Erythroblast (primary cell): Measurements from ENCODE around the gene MYBPC3.
A peak's percentile ranks its signal among the peaks of the same experiment; 100 is the strongest.

Source experiments
- DNase-seq, 2 experiments: peaks; one replicate each; lab custom pipeline; 2025; lab: John Stamatoyannopoulos, UW
- GATA1 ChIP-seq: IDR thresholded peaks from 2 replicates; pipeline ENCODE4 v1.6.1; 2011; ENCODE audit warnings: low read depth, mild to moderate bottlenecking, control low read depth, low read length, moderate library complexity
- POLR2A ChIP-seq: IDR thresholded peaks from 2 replicates; pipeline ENCODE4 v1.6.1; 2011; ENCODE audit warnings: mild to moderate bottlenecking, low read length

Gene MYBPC3

DNA sequence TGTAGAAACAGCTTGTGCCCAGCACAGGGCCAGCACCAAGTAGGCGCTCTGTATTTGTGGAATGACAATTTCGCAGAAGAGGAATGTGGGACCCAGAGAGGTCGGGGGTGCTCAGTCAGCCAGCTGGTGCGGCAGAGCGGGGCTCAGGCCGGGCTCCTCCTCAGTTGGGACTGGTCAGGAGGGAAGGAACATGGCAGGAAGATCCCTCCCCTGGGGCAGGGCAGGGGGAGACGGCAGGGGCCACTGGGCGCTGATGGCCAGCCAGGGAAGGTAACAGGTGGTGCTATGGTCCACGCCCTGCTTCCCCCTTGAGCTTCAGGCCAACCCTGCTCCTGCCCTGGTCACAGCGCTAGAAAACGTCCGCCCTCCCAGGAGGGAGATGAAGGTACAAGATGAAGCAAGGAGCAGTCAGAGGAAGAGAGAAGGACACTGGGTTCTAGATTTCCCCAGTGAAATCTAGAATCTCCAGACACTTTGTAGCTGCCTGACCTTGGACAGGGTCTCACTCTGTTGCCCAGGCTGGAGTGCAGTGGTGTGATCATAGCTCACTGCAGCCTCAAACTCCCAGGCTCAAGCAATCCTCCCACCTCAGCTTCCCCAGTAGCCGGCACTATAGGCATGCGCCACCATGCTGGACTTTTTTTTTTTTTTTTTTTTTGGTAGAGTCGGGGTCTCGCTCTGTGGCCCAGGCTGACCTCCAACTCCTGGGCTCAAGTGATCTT, 39.4 kb upstream of the MYBPC3 start:
- DNase-seq: no peak
- TF ChIP-seq GATA1: no peak
- no peak for TF ChIP-seq POLR2A

DNA sequence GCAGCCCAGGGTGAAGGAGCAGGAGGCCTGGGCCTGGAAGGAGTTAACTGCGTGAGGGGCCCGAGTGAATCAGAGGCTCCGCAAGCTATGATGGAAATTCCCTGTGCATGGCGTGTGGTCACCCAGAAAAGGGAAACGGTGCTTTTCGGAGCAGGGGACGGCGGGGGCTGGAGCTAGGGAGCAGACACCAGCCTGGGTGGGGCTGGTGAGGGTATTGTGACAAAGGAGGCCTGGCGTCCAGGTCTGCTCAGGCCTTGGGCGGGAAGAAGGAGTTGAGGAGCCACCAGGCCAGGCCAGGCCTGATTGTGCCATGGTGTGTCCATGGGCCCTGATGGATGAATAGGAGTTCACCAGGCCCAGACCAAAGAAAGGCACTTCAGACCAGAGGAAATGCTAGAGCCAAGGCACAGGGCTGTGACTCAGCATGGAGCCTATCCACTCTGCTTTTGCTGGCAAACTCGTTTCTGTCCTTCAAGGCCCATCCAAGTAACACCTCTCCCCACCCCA, 38.6 kb upstream of the MYBPC3 start:
- DNase-seq: no peak
- TF ChIP-seq GATA1: no peak

DNA sequence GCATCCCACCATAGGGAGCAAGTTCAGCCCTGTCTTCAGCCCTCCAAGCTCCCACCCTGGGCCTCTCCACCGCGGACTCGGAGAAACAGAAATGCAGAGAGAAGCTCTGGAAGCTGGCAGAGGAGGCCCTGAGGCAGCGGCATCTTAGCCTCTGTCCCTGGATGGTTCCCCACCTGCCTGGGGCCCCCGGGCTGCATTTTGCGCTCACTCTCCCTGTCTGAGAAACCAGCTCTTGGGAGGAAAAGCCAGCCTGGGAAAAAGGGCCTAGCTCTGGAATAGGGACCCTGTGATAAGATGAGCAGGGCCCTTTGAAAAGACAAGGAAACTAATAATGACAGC, 37.9 kb upstream of the MYBPC3 start:
- no peak for DNase-seq
- TF ChIP-seq GATA1 (no peak), POLR2A (no peak)

DNA sequence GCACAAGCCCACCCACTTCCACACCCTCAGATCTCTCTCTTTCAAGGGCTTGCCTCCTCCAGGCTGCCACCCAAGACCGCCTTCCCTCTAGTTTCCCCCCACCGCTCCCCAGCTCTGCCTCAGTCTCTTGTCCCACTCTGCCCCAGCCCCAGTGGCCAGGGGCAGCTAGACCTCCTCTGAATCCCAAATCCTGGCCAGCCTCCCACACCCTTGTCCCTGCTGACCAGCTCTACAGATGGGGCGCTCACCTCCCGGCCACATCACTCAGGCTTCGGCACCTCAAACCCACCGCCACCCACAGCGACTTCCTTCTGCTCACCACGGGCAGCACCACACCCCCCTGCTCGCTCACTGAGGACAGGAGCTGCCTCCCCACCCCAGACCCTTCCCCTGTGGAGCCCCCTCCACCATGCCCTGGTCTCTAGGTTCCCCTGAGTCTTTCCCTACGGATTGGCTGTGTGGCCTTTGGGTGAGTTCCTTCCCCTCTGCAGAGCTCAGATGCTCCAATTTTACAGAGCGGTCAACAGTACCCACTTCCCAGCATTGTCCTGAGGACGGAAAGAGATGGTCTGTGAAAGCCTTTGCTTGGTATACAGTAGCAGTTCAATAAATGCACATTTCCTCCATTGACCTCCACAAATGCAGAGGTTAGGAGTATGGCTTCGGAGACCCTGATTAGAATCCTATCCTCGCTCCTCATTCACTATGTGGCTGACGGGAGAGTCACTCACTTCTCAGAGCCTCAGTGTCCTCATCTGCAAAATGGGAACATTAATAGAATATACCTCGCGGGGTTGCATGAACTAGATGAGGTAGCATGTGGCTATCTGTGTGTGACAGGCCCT, 37.3 kb upstream of the MYBPC3 start:
- DNase-seq: no peak
- no peak for TF ChIP-seq GATA1
- TF ChIP-seq POLR2A: no peak

DNA sequence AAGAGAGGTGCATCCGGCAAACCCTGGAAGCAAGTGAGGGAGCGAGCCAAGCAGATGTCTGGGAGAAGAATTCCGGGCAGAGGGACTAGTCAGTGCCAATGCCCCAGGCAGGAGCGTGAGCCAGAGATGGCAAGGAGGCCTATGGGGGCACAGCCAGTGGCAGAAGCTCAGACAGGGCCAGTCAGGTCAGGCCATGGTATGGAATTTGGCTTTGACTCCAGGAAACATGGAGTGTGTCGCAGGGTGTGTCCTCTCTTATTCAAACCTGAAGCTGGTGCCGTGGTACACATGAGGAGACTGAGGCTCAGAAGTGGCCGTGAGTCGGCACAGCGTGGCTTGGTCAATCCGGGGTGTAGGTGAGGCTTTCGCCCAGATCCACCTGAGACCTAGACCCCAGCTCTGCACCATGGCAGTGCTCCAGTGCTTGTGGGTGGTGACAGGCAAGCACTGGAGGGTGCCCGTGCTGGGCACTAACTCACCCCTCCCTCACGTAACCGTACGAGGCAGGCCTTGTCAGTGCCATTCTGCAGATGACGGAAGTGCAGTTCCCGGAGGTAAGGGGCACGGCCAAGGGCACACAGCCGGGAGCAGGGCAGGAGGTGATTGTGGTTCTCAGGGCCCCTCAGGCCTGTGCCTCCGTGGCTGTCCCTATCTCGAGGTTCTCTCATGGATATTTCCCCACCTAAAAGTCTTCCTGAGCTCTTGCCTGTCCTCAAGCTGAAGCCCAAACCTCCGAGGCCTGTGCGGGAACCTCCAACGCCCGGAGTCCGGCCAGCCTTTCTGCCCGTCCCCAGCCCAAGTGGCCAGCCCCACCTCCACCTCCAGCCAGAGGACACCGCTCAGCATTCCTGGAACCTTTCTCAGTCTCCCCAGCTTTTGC, 36.4 kb upstream of the MYBPC3 start:
- no peak for DNase-seq
- TF ChIP-seq POLR2A: no peak
- TF ChIP-seq GATA1: no peak

DNA sequence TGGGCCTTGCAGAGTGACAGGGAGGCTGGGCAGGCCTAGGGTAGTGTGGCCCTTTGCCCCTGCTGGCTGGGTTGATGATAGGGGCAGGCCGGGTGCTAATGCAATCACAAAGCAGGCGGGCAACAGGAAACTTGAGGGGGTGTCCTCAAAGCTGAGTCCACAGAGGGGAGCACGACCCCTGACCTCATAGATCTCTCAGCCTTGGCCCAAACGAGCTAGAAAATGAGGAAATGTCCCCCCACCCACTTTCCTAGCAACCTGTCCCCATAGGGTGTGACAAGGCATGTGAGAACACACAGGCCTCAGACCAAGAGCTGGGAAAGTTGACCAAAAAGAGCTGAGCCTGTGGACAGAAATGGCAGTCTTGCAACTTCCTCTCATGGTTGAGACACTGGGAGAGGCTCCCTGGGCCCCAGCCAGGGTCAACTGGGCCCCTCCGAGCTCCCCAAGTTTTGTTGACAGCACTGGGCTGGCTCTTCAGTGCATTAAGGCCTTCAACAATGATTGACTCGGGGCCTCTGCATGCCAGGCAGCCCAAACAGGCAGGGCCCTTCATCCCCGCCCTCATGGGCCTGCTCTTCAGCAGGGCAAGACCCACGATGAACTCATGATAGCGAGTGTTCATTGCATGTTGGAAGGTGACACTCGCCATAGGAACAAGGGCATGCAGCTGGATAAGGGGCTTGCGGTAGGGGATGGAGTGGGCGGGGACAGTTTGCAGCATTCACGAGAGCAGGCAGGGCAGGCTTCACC, 35.6 kb upstream of the MYBPC3 start:
- no peak for DNase-seq
- no peak for TF ChIP-seq GATA1
- no peak for TF ChIP-seq POLR2A

DNA sequence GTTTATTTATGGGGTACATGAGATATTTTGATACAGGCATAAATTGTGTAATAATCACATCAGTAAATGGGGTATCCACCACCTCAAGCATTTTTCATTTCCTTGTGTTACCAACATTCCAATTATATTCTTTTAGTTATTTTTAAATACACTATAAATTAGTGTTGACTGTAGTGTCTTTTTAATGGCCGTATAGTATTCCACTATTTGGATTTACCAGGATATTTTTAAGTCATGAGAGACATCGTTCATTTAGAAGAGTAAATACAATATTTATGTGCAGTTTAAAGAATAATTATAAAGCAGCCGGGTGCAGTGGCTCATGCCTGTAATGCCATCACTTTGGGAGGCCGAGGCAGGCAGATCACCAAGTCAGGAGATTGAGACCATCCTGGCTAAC, 32.0 kb upstream of the MYBPC3 start:
- no peak for TF ChIP-seq POLR2A
- TF ChIP-seq GATA1: no peak
- DNase-seq: no peak

DNA sequence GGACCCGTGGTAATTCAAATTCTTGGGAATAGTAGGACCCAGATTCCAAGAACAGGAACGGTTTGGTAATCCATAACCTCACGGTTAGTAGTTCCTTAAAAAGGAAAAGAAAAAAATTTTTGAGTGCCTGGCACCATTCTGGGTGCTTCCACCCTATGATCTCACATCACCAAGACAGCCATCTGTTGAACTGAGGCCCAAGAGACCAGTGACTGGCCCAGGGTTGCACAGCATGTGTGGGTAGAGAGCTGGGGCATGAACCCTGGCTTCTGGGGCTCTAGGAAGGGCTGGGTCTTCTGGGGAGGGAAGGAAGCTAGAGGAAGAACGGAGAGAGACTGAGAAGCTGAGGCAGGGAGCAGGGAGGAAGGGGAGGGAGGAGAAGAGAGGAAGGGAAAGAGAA, 30.6 kb upstream of the MYBPC3 start:
- DNase-seq: no peak
- no peak for TF ChIP-seq GATA1
- TF ChIP-seq POLR2A: no peak

DNA sequence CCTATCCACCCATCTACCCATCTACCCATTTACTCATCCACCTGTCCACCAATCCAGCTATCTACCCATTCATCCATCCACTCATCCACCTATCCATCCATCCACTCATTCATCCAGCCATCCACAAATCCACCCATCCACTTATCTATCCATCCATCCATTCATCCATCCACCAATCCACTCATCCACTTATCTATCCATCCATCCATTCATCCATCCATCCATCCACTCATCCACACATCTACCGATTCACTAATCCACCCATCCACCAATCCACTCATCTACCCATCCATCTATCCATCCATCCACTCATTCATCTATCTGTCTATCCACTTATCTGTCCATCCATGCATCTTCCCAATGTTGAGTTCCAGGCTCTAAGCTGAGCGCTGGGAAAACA, 27.6 kb upstream of the MYBPC3 start:
- no peak for DNase-seq
- TF ChIP-seq POLR2A (no peak), GATA1 (no peak)

DNA sequence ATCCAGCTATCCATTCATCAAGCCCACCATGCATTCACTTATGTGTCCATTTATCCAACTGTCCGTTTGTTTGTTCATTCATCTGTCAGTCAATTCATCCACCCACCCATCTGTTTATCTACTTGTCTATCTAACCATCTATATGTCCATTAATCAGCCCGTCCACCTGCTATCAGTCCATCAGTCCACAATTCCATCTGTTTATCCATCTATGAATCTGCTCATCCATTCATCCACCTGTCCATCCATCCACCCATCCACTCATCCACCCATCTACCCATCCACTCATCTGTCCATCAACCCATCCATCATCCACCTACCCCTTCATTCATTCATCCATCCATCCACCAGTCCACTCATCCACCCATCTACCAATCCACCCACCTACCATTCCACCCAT, 26.8 kb upstream of the MYBPC3 start:
- TF ChIP-seq GATA1 (no peak), POLR2A (no peak)
- no peak for DNase-seq

DNA sequence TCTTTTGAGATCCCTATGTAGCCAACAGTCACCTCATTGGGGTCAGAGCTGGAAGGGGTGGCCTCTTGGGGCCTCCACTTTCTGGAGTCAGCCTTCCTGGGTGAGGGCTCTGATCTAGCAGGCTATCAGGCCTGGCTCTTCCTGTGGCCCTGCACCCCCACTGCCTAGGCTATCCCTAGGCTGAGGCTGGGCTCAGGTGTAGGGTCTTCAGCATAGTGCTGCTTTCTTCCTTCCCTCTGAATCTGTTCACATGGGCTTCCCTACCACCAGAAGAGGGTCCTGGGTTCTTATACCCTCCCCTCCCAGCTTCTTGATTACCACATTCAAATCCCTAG, 26.3 kb upstream of the MYBPC3 start:
- peak; percentile 11 for TF ChIP-seq POLR2A
- TF ChIP-seq GATA1: no peak

DNA sequence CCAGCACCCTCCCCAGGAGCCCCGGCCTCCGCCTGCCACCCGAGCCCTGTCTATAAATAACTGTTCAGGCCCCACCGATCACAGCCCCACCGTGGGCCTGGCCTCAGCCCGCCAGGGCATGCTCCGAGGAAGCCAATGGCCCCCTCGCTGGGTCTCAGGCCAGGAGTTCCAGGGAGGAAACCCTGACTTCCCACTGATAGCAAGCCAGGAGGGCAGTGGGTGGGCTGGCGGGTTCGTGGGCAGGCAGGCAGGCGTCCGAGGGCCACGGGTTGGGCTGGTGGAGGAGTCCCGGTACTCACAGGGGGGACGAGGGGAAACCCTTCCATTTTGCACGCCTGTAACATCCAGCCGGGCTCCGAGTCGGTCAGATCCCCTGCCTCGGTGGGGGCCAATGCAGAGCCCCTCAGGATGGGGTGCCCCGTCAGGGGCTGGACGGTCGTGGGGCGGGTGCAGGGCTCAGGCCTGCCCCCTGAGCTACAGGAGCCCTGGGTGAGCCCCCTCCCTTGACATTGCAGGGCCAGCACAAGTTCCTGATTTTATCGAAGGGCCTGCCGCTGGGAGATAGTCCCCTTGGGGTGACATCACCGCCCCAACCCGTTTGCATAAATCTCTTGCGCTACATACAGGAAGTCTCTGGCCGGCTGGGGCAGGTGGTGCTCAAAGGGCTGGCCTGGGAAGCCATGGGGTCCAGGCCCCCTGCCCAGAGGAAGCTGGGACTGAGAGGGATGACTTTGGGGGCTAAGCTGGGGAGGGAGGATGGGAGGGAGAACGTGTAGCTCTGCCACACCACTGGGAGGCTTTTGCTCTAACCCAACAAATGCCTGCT, 25.7 kb upstream of the MYBPC3 start, which contains the start of gene SPI1:
Gene SPI1, minus strand, starts transcription at position 538 of the 826 bp plus-strand sequence. Its CDS starts 194 bp downstream, at position 344.
- DNase-seq: peak; percentile 94
- TF ChIP-seq GATA1 (peak; percentile 30), POLR2A (peak; percentile 40)

More for the DNA sequence above, 26.3 kb upstream of the MYBPC3 start:
- no peak for DNase-seq

DNA sequence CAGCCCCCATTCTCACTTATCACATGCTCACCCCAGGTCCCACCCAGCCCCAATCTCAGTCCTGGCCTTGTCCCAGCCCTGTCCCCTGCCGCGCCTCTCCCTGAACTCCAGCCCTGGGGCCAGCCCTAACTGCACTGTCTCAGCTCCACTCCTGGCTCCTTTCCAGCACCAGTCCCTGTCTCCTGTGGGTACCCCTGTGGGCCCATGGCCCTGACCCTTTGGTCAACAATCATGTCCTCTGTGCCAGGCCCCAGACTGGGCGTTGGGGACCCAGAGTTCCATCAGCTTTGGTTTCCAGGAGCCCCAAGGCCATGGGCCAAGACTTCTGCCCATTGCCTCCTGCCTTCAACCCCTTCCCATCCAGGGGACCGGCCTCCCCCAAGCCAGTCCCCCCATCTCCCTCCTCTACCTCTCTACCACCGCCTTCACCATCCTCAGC, 25.1 kb upstream of the MYBPC3 start:
- peak; percentile 62 to 72 for DNase-seq
- TF ChIP-seq POLR2A (no peak), GATA1 (no peak)
